ENCODE results near the gene ERBIN. TPM values are rescaled to one million over a fixed set of nuclear protein-coding genes. Genes with fewer than 3 reads are reported as not detected.

Gene ERBIN
- total RNA-seq, 2 donors from 2014 or later = 55.0 to 61.5 TPM

DNA sequence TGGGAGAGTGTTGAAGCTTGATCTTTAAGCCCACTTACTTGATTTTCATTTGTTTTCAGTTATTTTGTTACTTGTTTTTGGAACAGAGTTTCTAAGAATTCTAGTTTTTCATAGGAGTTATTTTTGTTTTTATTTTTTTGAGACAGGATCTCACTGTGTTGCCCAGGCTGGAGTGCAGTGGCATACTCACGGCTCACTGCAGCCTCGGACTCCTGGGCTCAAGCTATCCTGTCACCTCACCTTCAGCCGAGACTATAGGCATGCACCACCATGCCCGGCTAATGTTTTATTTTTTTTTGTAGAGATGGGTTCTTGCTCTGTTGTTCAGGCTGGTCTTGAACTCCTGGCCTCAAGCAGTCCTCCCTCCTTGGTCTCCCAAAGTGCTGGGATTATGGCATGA is 6.3 kb downstream of the ERBIN start:
- Histone ChIP-seq H3K36me3 (no peaks in the 10 kb centered on the region), H3K9me3 (no peaks in the 10 kb centered on the region), H3K4me3 (no peak overlapping the region), H3K4me1 (ENCODE audit: control insufficient read depth in 1 of 2, low read depth in 2 of 2) (peaks cover 17 to 37% of the 10 kb centered on the region in 2 donors), H3K27me3 (replicated peaks; ENCODE audit: insufficient read depth) (no peaks in the 10 kb centered on the region), H3K27ac (no peak overlapping the region)
- no peak for ATAC-seq (ENCODE audit: insufficient number of reproducible peaks, low FRiP score, low read depth)
- DNase-seq (ENCODE audit: low spot score) = no peak
- TF ChIP-seq, protein P1, sequence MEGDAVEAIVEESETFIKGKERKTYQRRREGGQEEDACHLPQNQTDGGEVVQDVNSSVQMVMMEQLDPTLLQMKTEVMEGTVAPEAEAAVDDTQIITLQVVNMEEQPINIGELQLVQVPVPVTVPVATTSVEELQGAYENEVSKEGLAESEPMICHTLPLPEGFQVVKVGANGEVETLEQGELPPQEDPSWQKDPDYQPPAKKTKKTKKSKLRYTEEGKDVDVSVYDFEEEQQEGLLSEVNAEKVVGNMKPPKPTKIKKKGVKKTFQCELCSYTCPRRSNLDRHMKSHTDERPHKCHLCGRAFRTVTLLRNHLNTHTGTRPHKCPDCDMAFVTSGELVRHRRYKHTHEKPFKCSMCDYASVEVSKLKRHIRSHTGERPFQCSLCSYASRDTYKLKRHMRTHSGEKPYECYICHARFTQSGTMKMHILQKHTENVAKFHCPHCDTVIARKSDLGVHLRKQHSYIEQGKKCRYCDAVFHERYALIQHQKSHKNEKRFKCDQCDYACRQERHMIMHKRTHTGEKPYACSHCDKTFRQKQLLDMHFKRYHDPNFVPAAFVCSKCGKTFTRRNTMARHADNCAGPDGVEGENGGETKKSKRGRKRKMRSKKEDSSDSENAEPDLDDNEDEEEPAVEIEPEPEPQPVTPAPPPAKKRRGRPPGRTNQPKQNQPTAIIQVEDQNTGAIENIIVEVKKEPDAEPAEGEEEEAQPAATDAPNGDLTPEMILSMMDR (IDR thresholded peaks at IDR 0.05) = no peak

DNA sequence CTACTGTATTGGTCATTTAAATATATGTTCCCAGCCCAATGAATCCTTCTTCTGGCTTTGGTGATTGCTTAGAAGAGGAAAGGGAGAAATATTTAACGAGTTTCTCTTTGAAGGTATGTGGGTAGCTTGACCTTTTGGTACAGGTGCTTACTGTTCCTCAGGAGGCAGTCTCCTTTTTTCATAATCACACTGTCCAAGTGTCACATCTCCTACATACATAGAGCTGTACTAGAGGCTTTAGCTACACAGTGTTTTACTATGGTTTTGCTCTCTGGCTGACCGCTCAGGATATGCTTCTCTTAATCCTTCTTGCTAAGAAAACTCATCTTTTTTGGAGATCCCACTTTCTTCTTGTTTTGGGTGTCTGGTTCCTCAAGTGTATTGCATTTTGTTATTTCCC is 6.9 kb downstream of the ERBIN start:
- ATAC-seq (ENCODE audit: insufficient number of reproducible peaks, low FRiP score, low read depth) (no peak), DNase-seq (ENCODE audit: low spot score) (no peak)
- no peak overlapping the region for H3K4me3 ChIP-seq
- peaks cover 17 to 38% of the 10 kb centered on the region in 2 donors for H3K4me1 ChIP-seq (ENCODE audit: control insufficient read depth in 1 of 2, low read depth in 2 of 2)
- no peak overlapping the region for H3K27ac ChIP-seq
- H3K36me3 ChIP-seq = no peaks in the 10 kb centered on the region
- H3K27me3 ChIP-seq (replicated peaks; ENCODE audit: insufficient read depth) = no peaks in the 10 kb centered on the region
- no peaks in the 10 kb centered on the region for H3K9me3 ChIP-seq
- TF ChIP-seq, protein P1 (IDR thresholded peaks at IDR 0.05) = no peak

DNA sequence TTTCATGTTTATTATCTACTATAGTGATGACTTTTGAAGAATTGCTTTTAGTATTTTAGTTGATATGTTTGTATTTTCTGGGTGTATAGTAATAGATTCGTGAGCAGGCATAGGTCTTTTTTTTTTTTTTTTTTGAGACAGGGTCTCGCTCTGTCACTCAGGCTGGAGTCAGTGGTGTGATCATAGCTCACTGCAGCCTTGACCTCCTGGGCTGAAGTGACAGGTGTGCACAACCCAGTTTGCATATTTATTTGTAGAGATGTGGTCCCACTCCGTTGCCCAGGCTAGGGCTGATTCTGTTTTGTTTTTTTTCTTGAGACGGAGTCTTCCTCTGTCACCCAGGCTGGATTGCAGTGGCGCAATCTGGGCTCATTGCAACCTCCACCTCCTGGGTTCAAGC is 11.9 kb downstream of the ERBIN start:
- no peak for ATAC-seq (ENCODE audit: insufficient number of reproducible peaks, low FRiP score, low read depth)
- TF ChIP-seq, protein P1 (IDR thresholded peaks at IDR 0.05) = no peak
- H3K4me3 ChIP-seq = no peak overlapping the region
- H3K9me3 ChIP-seq = no peaks in the 10 kb centered on the region
- H3K4me1 ChIP-seq (ENCODE audit: control insufficient read depth in 1 of 2, low read depth in 2 of 2) = peaks cover 7 to 19% of the 10 kb centered on the region in 2 donors
- DNase-seq (ENCODE audit: low spot score) = no peak
- H3K27me3 ChIP-seq (replicated peaks; ENCODE audit: insufficient read depth) = no peaks in the 10 kb centered on the region
- no peaks in the 10 kb centered on the region for H3K36me3 ChIP-seq
- no peak overlapping the region for H3K27ac ChIP-seq

DNA sequence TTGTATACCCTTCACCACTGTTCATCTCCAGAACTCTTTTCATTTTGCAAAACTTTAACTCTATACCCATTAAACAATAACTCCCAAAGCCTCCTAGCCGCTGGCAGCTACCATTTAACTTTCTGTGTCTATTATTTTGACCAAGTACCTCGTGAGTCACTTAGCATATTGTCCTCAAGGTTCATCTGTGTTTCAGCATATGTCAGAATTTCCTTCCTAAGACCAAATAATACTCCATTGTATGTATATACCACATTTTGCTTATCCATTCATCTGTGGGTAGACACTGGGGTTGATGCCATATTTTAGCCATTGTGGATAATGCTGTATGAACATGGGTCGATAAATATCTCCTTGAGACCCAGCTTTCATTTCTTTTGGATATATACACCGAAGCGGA is 17.4 kb downstream of the ERBIN start:
- H3K27me3 ChIP-seq (replicated peaks; ENCODE audit: insufficient read depth) = no peaks in the 10 kb centered on the region
- TF ChIP-seq, protein P1 (IDR thresholded peaks at IDR 0.05) = no peak
- H3K36me3 ChIP-seq = no peaks in the 10 kb centered on the region
- ATAC-seq (ENCODE audit: insufficient number of reproducible peaks, low FRiP score, low read depth) (no peak), DNase-seq (ENCODE audit: low spot score) (no peak)
- no peaks in the 10 kb centered on the region for H3K4me1 ChIP-seq (ENCODE audit: control insufficient read depth in 1 of 2, low read depth in 2 of 2)
- no peak overlapping the region for H3K27ac ChIP-seq
- H3K9me3 ChIP-seq = no peaks in the 10 kb centered on the region
- no peak overlapping the region for H3K4me3 ChIP-seq

DNA sequence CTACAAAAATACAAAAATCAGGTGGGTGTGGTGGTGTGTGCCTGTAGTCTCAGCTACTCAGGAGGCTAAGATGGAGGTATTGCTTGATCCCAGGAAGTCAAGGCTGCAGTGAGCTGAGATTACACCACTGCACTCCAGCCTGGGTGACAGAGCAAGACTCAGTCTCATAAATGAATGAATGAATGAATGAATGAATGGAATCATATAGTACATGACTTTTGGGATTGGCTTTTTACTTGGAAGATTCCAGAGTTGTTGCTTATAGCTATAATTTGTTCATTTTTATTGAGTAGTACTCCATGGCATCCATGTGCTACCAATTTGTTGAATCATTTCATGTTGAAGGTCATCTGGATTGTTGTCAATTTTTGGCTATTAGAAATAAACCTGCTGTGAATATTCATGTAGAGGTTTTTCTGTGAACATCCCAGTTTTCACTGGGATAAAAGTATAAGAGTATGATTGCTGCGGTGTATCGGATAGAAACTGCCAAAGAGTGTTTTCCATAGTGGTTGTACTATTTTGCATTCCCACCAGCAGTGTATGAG is 19.9 kb downstream of the ERBIN start:
- H3K4me3 ChIP-seq = no peak overlapping the region
- no peaks in the 10 kb centered on the region for H3K27me3 ChIP-seq (replicated peaks; ENCODE audit: insufficient read depth)
- no peaks in the 10 kb centered on the region for H3K36me3 ChIP-seq
- H3K9me3 ChIP-seq = no peaks in the 10 kb centered on the region
- ATAC-seq (ENCODE audit: insufficient number of reproducible peaks, low FRiP score, low read depth) (no peak), DNase-seq (ENCODE audit: low spot score) (no peak)
- H3K27ac ChIP-seq = no peak overlapping the region
- no peaks in the 10 kb centered on the region for H3K4me1 ChIP-seq (ENCODE audit: control insufficient read depth in 1 of 2, low read depth in 2 of 2)
- TF ChIP-seq, protein P1 (IDR thresholded peaks at IDR 0.05) = no peak

All from thoracic aorta (tissue), 2 donors.